Activated T-cell treated with anti-CD3 and anti-CD28 coated beads, Interleukin-2, amount 50 U/mL, for 24 hours (primary cell): ENCODE data around the gene MYO1F.
A peak's percentile ranks its signal among the peaks of the same experiment; 100 is the strongest.

ENCODE experiments used
- DNase-seq: peaks from one replicate; pipeline ENCODE4 v3.0.0-alpha.2; 2020
- H3K27ac Mint-ChIP-seq: 2 replicates; pipeline ENCODE4 v1.8.0; 2020; ENCODE audit warnings: mild to moderate bottlenecking, mixed read lengths
- H3K27me3 Mint-ChIP-seq: 2 replicates; pipeline ENCODE4 v1.8.0; 2020; ENCODE audit warnings: mixed read lengths
- H3K36me3 Mint-ChIP-seq: 2 replicates; pipeline ENCODE4 v1.8.0; 2020; ENCODE audit warnings: low read depth, mixed read lengths
- H3K4me1 Mint-ChIP-seq: 2 replicates; pipeline ENCODE4 v1.8.0; 2020; ENCODE audit warnings: low read depth, mixed read lengths
- H3K4me3 Mint-ChIP-seq: 2 replicates; pipeline ENCODE4 v1.8.0; 2020; ENCODE audit warnings: mild to moderate bottlenecking, moderate library complexity, mixed read lengths
- H3K9me3 Mint-ChIP-seq: 2 replicates; pipeline ENCODE4 v1.8.0; 2020; ENCODE audit warnings: mixed read lengths

Gene MYO1F

DNA sequence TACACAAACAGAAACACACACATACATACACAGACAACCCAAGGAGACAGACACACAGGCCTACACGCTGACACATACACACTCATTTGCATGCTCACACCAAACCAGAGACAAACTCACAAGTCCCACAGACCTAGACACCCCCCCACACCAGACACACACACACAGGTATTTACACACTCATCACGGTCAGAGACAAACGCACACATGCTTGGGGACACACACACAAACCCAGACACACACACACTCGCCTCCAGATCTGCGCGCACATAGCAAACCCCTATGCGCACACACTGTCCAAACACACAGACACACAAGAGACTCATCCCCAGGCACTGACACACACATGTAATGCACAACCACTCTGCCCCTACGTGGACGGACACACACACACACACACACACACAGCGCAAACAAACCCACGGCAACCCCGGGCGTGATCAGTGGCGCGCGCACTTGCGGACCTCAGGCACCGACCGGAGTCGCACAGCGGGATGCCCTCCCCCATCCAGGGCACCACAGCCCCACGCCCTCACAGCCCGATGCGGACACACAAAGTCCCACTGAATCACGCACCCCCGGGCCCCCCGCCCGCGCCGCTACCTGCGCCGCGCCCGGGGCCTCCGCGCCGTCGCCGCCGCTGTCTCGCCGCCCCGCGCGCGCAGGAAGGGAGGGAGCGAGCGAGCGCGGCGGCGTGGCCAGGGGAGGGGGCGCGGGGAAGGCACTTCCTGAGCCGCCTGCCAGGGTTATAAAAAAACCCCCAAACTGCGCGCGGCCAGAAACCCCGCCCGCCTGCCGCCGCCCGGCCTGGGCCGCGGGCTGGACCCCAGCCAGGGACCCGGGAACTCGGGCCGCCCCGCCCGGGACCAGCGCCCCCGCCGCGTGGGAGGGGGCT, 33.0 kb upstream of the MYO1F start, which contains the start of gene ADAMTS10:
ADAMTS10 (minus strand) TSS at position 675 of the 895 bp plus-strand sequence. CDS start 5,005 bp downstream, outside the sequence.
- H3K9me3 Mint-ChIP-seq: no peaks in the 10 kb centered on the region
- peaks cover 5% of the 10 kb centered on the region for H3K36me3 Mint-ChIP-seq
- peak; percentile 61 for DNase-seq
- H3K27ac Mint-ChIP-seq: peak within 1 kb of the TSS; percentile 83
- H3K4me3 Mint-ChIP-seq: peak within 1 kb of the TSS; percentile 79
- H3K4me1 Mint-ChIP-seq: peaks cover 29% of the 10 kb centered on the region
- H3K27me3 Mint-ChIP-seq: peaks cover 2% of the 10 kb centered on the region

DNA sequence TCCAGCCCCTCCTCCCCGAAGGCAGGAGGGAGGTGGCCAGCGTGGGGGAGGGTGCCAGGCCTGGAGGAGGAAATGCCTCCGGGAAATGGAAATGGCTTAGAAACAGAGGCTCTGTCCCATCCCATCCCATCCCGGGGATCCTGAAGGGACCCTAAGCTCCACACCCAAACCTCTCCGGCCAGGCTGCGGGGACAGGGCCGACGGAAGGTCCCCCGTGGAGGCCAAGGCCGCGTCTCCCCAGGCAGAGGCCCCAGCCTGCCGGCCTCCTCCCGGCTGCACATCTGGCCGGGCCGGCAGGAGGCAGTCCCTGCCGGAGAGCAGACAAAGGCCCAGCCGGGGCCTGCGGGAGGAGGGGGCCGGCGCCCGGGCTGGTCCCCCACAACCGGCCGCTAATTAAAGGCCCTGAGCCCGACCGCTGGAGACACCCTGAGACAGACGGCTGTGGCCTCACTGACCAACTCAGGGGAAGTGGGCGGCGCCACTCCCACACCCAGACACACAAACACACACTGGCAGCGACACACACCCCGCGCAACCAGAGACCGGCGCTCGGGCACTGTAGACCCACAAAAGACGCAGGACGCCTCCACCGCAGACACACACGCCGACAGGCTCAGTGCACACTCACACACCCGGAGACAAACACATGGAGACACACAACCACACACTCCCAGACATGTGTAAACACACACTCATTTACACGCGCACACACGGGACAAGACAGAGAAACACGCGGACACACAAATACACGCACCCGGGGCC, 32.2 kb upstream of the MYO1F start:
- H3K9me3 Mint-ChIP-seq: no peaks in the 10 kb centered on the region
- peak overlapping the region; percentile 79 for H3K4me3 Mint-ChIP-seq
- peak overlapping the region; percentile 83 for H3K27ac Mint-ChIP-seq
- peaks cover 2% of the 10 kb centered on the region for H3K27me3 Mint-ChIP-seq
- H3K36me3 Mint-ChIP-seq: peaks cover 10% of the 10 kb centered on the region
- DNase-seq: peak; percentile 56
- H3K4me1 Mint-ChIP-seq: peaks cover 25% of the 10 kb centered on the region

DNA sequence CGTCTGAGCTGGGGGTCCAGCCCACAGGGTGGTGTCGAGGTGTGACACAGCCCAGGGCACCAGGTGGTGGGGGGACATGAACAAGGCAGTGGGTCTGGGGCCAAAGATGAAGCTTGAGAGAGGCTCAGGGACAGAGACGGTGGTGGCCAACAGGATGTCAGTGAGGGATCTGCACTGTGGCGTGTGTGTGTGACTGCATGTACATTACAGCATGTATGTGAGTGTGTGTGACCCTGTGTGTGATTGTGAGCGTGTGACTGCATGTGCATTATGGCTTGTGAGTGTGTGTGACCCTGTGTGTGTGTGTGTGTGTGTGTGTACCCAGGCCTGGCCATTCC, 31.7 kb upstream of the MYO1F start:
- H3K27me3 Mint-ChIP-seq: peaks cover 2% of the 10 kb centered on the region
- DNase-seq: no peak
- no peaks in the 10 kb centered on the region for H3K9me3 Mint-ChIP-seq
- peak overlapping the region; percentile 28 for H3K4me3 Mint-ChIP-seq
- H3K27ac Mint-ChIP-seq: no peak overlapping the region
- H3K4me1 Mint-ChIP-seq: peaks cover 25% of the 10 kb centered on the region
- peaks cover 10% of the 10 kb centered on the region for H3K36me3 Mint-ChIP-seq

DNA sequence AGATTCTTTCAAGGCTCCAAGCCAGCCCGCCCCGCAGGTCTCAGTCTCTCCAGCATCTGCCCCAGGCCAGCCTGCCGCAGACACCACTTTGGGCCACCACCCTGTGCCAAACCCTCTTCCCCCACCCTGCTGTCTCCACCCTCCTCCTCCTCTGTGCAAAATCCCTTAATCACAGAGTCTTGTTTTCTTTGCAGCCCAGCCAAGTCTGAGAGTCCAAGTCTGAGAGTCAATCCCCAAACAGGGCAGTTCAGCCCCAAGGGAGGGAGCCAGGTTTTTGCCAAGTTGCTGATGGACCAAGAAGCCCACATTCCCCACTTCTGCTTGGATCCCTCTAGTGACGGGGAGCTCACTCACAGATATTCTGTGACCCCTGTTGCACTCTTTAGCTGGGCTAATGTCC, 30.1 kb upstream of the MYO1F start:
- Mint-ChIP-seq H3K36me3 (peaks cover 10% of the 10 kb centered on the region), H3K9me3 (no peaks in the 10 kb centered on the region), H3K27ac (no peak overlapping the region), H3K4me3 (no peak overlapping the region), H3K4me1 (peaks cover 22% of the 10 kb centered on the region), H3K27me3 (peaks cover 2% of the 10 kb centered on the region)
- DNase-seq: no peak

DNA sequence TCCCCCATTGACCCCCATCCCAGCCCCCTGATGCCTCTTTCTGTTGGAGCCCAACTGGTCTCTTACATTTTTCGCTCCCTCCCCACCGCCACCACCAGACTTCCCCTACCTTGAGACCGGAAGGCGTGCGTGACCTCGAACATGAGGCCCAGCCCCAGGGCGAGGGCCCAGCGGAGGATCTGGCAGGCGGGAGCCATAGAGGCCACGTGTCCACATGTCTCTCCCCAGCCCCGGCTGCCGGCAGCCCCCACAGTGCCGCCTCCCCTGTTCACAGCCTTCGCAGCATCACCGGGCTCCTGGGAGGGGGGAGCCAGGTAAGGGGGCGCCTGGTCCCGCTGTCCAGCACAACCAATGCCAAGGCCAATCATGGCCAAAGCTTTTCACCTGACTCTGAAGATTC, 28.3 kb upstream of the MYO1F start:
- DNase-seq: no peak
- Mint-ChIP-seq H3K9me3 (no peaks in the 10 kb centered on the region), H3K4me3 (no peak overlapping the region), H3K27ac (no peak overlapping the region), H3K4me1 (peaks cover 12% of the 10 kb centered on the region), H3K27me3 (peaks cover 2% of the 10 kb centered on the region), H3K36me3 (peaks cover 17% of the 10 kb centered on the region)

DNA sequence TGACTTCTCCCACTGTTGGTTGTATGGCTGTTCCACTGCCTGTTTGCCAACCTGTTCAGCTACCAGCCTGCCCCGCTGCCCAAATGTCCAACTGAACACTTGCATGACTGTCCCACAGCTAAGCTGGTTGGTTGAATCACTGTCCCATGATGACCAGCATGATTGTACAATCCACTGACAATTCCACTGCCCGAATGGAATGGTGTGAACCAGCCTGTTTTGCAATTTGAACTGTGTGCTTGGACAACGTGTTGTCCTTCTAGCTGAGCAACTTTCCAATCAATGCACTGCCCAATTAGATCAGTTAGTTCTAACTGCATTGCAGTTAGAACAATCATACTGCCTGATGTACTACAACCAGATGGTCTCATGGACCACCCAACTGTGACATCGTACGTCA, 24.6 kb upstream of the MYO1F start:
- H3K4me1 Mint-ChIP-seq: no peaks in the 10 kb centered on the region
- H3K4me3 Mint-ChIP-seq: no peak overlapping the region
- H3K36me3 Mint-ChIP-seq: peaks cover 22% of the 10 kb centered on the region
- no peaks in the 10 kb centered on the region for H3K27me3 Mint-ChIP-seq
- H3K27ac Mint-ChIP-seq: no peak overlapping the region
- no peak for DNase-seq
- H3K9me3 Mint-ChIP-seq: no peaks in the 10 kb centered on the region

DNA sequence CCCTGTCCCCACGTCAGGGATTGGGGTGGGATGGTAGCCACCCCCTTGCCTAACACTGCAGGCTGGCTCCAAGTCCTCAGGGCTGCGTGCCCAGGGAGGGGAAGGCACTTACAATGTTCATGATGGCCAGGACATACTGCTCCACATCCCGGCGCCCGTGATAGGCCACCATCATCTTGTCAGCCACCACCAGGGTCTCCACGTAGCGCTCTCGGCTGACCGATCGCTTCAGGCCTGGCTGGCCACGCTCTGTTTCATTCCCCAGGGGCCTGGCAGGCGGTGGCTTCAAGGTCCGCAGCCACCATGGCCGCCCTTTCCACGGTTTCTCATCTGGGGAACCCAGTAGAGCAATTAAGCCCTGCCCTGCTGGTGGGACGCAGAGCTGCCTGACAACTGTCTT, 23.6 kb upstream of the MYO1F start:
- Mint-ChIP-seq H3K4me3 (no peak overlapping the region), H3K27ac (no peak overlapping the region), H3K4me1 (no peaks in the 10 kb centered on the region), H3K36me3 (peaks cover 22% of the 10 kb centered on the region), H3K9me3 (no peaks in the 10 kb centered on the region), H3K27me3 (no peaks in the 10 kb centered on the region)
- DNase-seq: no peak

DNA sequence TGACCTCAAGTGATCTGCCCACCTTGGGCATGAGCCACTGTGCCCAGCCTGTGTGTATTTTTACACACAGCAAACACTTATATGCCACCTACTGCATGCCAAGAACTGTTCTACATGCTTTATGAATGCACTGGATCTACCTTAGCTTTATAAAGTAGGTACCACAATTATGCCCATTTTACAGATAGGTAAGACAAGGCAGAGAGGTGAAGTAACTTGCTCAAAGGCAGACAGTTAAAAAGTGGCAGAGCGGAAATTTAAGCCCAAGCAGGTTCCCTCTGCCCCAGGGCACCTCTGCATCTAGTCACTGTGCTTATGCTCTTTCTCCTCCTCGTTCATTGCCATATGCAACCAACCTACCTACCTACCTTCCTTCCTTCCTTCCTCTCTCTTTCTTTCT, 22.8 kb upstream of the MYO1F start:
- no peaks in the 10 kb centered on the region for H3K9me3 Mint-ChIP-seq
- no peaks in the 10 kb centered on the region for H3K27me3 Mint-ChIP-seq
- H3K36me3 Mint-ChIP-seq: peaks cover 17% of the 10 kb centered on the region
- no peak overlapping the region for H3K4me3 Mint-ChIP-seq
- no peaks in the 10 kb centered on the region for H3K4me1 Mint-ChIP-seq
- no peak overlapping the region for H3K27ac Mint-ChIP-seq
- DNase-seq: no peak

DNA sequence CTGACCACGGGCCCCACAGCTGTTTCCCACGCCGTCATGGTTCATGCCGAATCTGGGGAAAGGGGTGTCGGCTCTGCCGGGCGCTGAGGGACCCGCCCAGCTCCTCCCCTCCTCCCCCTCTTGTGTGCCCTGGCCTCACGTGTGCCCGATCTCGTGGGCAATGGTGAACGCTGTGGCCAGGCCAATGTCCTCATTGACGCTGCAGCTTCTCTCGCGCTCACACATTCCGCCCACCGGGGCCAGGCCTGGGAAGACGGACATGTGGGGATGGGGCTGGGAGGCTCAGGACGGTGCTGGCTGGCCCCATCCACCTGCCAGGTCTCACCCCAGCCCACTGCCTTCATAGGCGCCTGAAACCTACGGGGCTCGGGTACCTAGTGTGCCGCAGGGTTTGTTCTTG, 18.9 kb upstream of the MYO1F start:
- no peak for DNase-seq
- no peaks in the 10 kb centered on the region for H3K9me3 Mint-ChIP-seq
- no peaks in the 10 kb centered on the region for H3K27me3 Mint-ChIP-seq
- H3K36me3 Mint-ChIP-seq: peaks cover 6% of the 10 kb centered on the region
- peaks cover 22% of the 10 kb centered on the region for H3K4me1 Mint-ChIP-seq
- H3K27ac Mint-ChIP-seq: no peak overlapping the region
- H3K4me3 Mint-ChIP-seq: no peak overlapping the region

DNA sequence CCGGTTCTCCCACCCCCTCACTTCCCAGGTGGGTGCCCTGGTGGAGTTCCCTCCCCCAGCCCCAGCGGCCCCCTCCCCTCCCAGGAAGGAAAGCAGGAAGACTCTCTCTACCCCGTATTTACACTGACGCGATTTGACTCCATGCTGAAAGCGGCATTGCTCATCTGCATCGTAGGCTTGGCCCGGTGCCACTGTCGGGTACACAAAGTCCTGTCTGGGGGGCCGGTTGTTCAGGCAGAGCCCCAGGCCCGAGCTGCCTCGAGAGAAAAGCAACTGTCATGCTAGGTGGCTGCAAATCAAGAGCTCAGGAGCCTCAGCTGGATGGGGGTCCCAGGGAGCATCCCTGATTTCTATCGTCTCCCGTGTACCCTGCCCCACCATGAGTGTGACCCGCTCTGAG, 18.4 kb upstream of the MYO1F start:
- H3K4me1 Mint-ChIP-seq: peaks cover 22% of the 10 kb centered on the region
- H3K27ac Mint-ChIP-seq: no peak overlapping the region
- peaks cover 6% of the 10 kb centered on the region for H3K36me3 Mint-ChIP-seq
- H3K9me3 Mint-ChIP-seq: no peaks in the 10 kb centered on the region
- DNase-seq: no peak
- no peaks in the 10 kb centered on the region for H3K27me3 Mint-ChIP-seq
- no peak overlapping the region for H3K4me3 Mint-ChIP-seq

DNA sequence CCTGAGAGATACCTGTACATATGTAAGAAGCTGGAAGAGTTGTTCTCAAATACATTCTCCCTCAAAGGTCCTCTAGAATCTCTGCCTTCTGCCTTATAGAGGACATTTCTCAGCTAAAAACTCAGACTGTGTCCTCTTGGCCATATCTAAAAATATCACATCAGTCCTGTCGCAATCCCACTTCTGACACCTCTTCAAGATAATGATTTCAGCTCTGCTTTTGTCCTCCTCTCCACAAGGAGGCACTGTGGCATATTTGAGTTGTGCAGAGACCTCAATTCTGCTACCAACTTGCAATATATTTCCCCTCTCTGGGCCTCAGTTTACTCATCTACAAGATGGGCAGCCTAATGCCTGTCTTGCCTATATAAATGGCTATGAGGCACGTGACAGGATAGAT, 16.7 kb upstream of the MYO1F start:
- H3K9me3 Mint-ChIP-seq: no peaks in the 10 kb centered on the region
- H3K4me1 Mint-ChIP-seq: peaks cover 22% of the 10 kb centered on the region
- DNase-seq: no peak
- H3K36me3 Mint-ChIP-seq: peaks cover 6% of the 10 kb centered on the region
- H3K27ac Mint-ChIP-seq: no peak overlapping the region
- no peak overlapping the region for H3K4me3 Mint-ChIP-seq
- no peaks in the 10 kb centered on the region for H3K27me3 Mint-ChIP-seq

DNA sequence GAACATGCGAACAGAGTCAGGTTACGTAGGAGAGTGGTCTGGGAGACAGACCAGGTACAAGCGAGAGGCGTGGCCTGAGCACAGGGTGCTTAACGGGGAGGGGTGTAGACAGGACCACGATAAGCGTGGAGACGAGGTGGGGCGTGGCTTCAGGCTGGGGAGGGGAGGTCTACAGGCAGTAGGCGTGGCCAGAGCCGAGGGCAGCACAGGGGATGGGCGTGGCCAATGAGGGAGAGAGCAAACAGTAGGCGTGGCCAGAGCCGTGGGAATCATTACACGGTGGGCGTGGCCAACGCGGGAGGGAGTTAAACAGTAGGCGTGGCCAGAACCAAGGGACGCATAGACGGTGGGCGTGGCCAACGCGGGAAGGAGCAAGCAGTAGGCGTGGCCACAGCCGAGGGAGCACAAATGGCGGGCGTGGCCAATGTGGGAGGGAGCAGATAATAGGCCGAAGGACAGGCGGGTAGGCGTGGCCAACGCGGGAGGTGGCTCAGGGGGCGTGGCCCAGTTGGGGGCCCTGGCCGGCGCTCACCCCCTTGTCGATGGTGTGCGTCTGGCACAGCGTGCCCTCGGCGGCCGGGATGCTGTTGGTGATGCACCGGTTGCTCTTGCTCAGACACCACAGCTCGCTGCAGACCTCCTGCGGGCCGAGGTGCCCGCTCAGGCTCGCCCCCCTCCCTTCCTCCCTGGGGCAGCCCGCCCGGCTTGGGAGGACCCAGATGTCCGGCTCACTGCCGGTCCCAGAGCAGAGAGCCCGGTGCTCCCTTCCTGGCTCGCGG, 15.2 kb upstream of the MYO1F start:
- H3K4me3 Mint-ChIP-seq: peak overlapping the region; percentile 69
- peaks cover 22% of the 10 kb centered on the region for H3K4me1 Mint-ChIP-seq
- peak overlapping the region; percentile 61 for H3K27ac Mint-ChIP-seq
- DNase-seq: peak; percentile 98
- no peaks in the 10 kb centered on the region for H3K27me3 Mint-ChIP-seq
- peaks cover 3% of the 10 kb centered on the region for H3K36me3 Mint-ChIP-seq
- H3K9me3 Mint-ChIP-seq: no peaks in the 10 kb centered on the region

DNA sequence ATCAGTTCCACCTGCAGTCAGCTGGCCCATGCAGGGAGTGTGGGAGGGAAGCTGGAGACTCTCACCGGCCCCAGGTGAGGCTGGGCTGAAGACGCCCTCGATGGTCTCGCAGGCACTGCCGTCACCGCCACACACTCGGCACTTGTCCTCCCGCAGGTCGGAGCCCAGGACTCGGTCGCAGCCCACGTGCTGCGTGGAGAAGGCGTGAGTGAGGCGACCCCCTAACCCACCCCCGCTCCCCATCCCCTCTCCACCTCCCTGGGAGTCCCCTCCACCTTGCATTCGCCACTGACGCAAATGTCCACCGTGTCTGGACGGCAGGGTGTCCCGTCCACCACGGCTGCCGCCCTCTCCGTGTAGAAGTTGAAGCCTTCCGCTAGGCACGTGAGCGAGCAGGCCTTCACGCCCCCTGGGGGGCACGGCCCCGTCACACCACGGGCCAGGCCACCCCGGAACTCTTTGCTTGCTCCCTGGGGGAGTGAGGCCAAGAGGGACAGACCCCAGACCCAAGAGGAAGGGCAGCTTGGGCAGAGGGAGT, 12.0 kb upstream of the MYO1F start:
- no peak overlapping the region for H3K4me3 Mint-ChIP-seq
- no peak overlapping the region for H3K27ac Mint-ChIP-seq
- H3K36me3 Mint-ChIP-seq: no peaks in the 10 kb centered on the region
- no peaks in the 10 kb centered on the region for H3K9me3 Mint-ChIP-seq
- H3K27me3 Mint-ChIP-seq: no peaks in the 10 kb centered on the region
- no peak for DNase-seq
- peaks cover 18% of the 10 kb centered on the region for H3K4me1 Mint-ChIP-seq
